GM19193 (cell line): ENCODE measurements around the gene OTUB2.

Experiments used
- POLR2A ChIP-seq: IDR thresholded peaks from 4 replicates; pipeline ENCODE4 v1.6.1; 2011; ENCODE audit not compliant: insufficient read depth, insufficient read length; ENCODE audit errors: extremely low read depth

Gene OTUB2

GRCh38 chr14:94051779-94052178 lies 25.6 kb downstream of the OTUB2 start:
- TF ChIP-seq POLR2A: no peak

- no peak for TF ChIP-seq POLR2A
Measured at GRCh38 chr14:94052199-94052598, 26.1 kb downstream of the OTUB2 start.

- TF ChIP-seq POLR2A: no peak
Measured at GRCh38 chr14:94052662-94053061, 26.5 kb downstream of the OTUB2 start.

GRCh38 chr14:94054401-94054800 lies 28.3 kb downstream of the OTUB2 start:
- no peak for TF ChIP-seq POLR2A

- no peak for TF ChIP-seq POLR2A
Measured at GRCh38 chr14:94054936-94055335, 28.8 kb downstream of the OTUB2 start.

- TF ChIP-seq POLR2A: no peak
Measured at GRCh38 chr14:94056579-94057308, 30.6 kb downstream of the OTUB2 start.

- TF ChIP-seq POLR2A: no peak
Measured at GRCh38 chr14:94058128-94058673, 32.1 kb downstream of the OTUB2 start.

- TF ChIP-seq POLR2A: no peak
Measured at GRCh38 chr14:94058674-94059138, 32.6 kb downstream of the OTUB2 start.

GRCh38 chr14:94059998-94060397 lies 33.9 kb downstream of the OTUB2 start:
- no peak for TF ChIP-seq POLR2A

GRCh38 chr14:94062344-94062940 lies 36.3 kb downstream of the OTUB2 start:
- no peak for TF ChIP-seq POLR2A

GRCh38 chr14:94066089-94066676 lies 40.0 kb downstream of the OTUB2 start:
- TF ChIP-seq POLR2A: no peak

- no peak for TF ChIP-seq POLR2A
Measured at GRCh38 chr14:94074534-94074933, 48.4 kb downstream of the OTUB2 start.

GRCh38 chr14:94075008-94075407 lies 48.9 kb downstream of the OTUB2 start:
- TF ChIP-seq POLR2A: no peak

- no peak for TF ChIP-seq POLR2A
Measured at GRCh38 chr14:94077111-94077821, 51.1 kb downstream of the OTUB2 start.

- no peak for TF ChIP-seq POLR2A
Measured at GRCh38 chr14:94077823-94078222, 51.7 kb downstream of the OTUB2 start.
